ENCODE measurements around the gene ZNF845. TPM values are rescaled to one million over a fixed set of nuclear protein-coding genes. Genes with fewer than 3 reads are reported as not detected.
"Not testable (repeated sequence)": the region's sequence is repeated elsewhere in the genome, so short reads cannot be mapped to it uniquely, and the experiment has no call there.

The ZNF845 gene
- total RNA-seq: 1 to 10 TPM; 4.6 TPM
- long read RNA-seq: 0 reads

DNA sequence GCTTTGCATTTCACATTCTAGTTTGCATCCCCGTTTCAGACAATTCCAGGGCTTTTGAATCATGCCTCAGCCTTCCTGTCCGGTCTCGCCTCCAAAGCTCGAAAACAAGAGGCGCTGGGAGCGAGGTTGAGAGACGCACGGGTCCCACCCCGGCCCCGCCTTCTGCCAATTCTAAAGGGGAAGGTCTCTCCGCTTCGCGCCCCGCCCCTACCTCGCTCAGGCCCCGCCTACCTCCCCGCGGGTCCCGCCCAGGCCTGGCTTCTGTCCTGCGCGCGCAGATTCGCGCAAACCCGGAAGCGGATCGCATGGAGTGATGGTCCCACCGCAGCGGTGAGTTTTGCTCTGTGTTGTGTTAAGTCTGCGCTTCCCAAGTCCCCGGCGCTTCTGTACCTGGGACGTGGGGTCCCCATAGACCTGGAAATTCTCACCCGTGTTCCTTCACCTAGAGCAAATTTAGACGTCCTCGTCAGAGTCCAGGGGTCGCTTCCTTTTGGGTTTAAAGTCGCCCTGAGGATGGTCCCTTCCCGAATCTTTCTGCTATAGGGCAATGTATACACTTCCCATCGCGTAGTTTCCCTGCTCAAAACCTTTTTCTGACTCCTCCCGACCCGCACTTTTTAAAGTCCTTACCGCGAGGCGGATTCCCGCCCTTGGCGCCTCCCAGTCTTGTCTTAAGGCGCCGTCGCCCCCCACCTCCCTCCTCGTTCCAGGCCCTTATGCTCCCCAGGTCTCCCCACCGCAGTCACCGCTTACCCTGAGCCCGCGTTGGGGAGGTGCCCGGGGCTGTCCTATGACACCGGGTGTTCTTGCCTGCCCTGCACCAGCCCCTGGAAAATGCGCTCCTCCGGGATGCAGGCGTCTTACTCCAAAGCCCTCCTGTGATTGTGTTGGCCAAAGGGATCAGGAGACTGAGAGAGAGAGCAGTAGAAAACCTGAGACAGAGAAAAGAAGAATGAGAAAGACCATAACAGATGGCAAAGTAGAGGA is at the start of gene ZNF845:
Gene ZNF845 (plus strand): TSS at position 287 of the 987 bp plus-strand sequence. CDS start 7,559 bp downstream, outside the sequence.
- intact Hi-C loops (cut with DNase I): loop anchor here in 1 of 2 donors (2.0 to 10.0 kb wide), 2 partner anchors 79 to 139 kb away; partner anchors contain the start of genes ZNF665 and ZNF677
- ATAC-seq (peak; percentile 100), DNase-seq (peak; percentile 96)

DNA sequence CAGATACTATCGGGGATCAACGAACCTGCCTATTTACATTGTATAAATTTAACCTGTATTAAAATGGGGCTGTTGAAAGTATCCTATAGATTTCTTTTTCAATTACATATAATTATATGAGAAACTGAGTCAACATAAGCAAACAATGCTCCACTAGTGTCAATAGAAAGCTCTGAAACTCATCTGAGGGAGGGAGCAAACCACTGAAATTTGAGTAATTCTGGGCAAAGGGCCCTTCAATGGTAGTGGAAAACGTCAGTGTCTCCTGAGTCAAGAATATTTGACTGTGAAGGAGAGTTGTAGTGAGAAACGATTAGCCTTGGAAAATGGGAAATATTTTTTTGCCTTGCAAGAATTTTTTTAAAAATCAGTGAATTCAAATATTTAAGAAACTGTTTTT is 48.5 kb upstream of the ZNF845 start:
- ATAC-seq (no peak), DNase-seq (no peak)
- intact Hi-C loops (cut with DNase I): no loop called here

DNA sequence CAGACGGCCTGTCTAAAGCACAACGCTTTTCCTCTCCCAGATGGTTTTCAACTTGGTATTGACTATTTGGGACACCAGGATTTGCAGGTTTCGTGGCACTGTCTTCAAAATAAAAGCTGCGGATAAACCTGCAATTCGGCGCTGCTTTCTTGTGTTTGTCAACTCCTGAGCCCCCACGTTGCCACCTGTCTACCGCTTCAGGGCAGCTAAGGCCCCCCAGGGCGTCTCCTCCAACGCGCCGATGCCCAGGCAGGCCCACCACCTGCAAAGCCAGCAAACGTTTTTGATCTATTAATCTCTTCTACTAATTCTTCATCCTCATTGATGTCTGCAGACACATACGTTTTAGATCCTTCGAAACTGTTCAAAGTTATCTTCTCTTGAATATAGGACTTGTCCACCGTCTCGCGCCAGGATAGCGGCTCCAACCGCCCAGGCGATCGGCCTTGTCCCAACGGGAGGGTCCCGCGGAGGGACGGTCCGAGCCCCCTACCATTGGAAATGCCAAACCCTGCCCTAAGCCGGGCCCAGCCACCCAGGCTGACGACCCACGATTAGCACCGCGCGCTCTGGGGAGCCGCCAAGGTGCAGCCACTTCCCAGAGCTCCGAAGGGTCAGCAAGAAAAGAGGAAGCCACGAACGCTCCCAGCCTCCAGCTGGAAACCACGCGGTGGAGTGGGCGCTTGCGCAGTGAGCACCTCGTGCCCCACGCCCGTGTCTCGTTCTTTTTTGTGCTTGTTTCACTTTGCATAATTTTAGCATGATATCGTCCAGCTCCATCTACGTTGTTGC is 42.6 kb upstream of the ZNF845 start:
- DNase-seq (no peak), ATAC-seq (no peak)
- intact Hi-C loops (cut with DNase I): no loop called here

DNA sequence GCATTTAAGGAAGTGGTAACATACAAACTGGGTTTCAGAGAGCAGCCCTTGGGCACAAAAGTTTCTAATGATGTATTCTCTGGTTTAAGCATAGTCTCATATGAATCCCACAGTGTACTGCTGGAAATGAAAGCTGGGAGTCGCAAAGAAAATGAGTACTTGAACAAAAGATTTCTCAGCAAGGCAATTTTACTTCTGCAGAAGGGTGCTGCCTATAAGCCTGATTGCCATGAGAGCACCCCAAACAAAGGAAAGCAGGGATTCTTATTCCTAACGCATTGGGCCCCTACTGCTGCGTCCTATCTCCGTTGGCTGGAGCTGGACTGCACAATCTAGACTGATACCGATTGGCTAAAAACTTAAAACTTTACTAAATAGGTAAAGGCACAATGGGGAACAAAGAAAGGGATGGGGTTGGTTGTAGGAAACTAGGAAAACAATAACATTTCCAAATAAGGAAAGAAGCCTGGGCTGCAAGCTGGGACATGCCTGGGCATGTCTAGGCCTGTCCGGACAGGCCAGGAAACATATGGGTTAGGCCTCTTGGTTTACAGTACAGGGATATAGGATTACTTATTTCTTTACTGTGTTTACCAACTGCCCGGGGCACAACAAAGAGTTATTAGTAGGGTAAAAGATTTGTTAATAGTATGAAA is 38.6 kb upstream of the ZNF845 start:
- DNase-seq (no peak), ATAC-seq (no peak)
- intact Hi-C loops (cut with DNase I): no loop called here

DNA sequence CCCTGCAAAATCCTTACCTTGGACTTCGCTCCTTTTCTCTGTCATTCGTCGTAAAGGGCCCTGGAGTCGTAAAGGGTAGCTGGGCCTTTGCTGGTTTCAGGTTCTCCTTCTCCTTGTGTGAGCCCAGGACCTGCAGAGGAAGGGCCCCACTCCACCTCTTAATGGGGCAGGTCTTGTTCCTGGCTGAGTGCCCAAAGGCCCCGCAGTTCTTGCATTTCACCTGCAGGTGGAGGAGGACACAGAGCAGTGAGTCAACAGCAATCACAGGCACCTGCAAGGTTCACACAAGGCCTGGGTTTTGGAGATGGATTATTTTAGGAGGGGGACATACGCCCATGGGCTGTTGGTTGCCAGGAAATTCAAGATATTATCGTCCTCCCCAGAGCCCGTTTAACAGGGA is 32.2 kb upstream of the ZNF845 start:
- ATAC-seq; DNase-seq; intact Hi-C loops (cut with DNase I): not testable (repeated sequence)

DNA sequence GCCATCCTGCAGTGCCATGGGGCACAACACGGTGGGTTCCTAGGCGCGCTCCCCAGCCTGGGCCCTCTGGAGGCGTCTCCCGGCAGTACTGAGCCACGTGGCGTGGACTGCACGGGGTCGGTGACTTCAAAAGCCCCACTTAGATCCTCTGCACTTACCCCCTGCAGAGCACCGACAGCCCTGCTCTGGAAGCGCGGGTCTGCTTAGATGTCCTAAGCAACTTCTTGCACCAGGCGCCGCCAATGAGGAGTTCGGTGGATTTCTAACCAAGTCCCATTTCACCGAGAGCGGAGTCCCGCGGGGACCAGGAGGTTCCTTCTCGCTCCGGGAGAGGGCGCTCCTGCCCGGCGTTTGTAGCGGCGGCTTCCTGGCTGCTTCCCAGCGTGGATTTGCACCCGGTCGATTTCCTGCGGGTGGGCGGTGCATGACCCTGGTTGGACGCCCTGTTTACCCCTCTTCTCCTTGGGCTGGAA is 25.2 kb upstream of the ZNF845 start:
- ATAC-seq (peak in 1 of 2 donors; percentile 43), DNase-seq (peak; percentile 32)
- intact Hi-C loops (cut with DNase I): no loop called here

DNA sequence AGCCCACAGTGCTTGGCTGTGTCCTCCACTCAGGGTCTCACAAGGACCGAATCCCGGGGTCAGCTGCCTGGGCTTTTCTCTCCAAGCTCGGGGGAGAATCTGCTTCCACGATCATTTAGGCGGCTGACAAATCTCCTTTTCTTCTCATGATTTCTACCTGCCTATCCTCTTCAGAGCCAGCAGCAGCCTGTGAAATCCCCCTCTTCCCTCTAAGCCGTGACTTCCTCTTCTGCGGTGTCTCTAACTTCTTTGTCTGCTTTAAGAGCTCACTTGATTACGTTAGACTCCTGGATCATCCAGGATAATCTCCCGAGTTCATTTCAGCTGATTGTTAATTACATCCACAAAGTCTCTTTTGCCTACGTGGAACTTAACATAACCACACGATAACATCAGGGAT is 22.5 kb upstream of the ZNF845 start:
- intact Hi-C loops (cut with DNase I): no loop called here
- ATAC-seq: no peak
- DNase-seq: no peak

DNA sequence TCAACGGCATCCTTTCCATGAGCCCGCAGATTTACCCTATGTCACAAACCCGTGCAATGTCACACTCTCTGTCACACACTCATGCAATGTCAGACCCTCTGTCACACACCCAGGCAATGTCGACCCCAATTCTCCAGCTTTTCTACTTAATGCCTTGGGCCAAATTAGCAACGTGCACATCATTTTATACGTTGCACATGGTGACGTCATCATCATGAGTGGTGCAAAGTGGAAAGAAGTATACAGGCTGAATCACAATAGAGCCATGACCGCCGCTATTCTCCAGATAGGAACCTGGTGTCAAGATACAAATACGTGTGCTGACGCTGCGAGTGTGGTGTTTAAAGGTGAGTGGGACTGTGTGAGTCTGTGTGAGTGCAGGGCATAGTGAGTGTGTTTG is 21.7 kb upstream of the ZNF845 start:
- no peak for ATAC-seq
- no peak for DNase-seq
- intact Hi-C loops (cut with DNase I): no loop called here

DNA sequence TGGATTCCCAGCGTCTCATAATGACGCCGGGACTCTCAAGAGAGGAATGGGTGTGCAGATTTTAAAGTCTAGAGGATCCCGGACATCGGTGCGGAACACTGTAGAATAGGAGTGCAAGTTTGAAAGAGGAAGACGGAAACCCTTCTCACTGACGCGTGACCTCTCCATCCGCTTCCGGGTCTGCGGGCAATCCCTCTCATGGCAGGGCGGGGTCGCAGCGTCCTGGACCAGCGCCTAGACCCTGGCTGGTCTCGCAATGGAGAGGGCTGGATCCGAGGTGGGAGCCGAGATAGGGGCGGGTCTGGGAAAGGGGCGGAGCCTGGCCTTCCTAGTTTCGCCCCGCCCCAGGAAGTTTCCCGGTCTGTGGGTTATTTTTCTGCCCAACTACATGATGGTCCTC is 4.6 kb upstream of the ZNF845 start:
- DNase-seq (peak; percentile 75), ATAC-seq (peak; percentile 36 to 46)
- intact Hi-C loops (cut with DNase I): no loop called here

DNA sequence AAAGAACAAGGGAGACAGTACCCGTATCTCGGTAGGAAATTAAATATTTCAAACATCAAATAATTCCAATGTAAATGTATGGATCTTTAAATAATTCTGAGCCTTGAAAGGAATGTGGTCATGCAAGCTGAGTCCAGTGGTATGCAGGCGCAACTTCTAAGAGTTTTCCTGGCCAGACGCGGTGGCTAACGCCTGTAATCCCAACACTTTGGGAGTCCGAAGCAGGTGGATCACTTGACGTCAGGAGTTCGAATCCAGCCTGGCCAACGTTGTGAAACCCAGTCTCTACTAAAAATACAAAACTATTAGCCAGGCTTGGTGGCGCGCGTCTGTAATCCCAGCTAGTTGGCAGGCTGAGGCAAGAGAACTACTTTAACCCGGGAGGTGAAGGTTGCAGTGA is 1.1 kb upstream of the ZNF845 start:
- intact Hi-C loops (cut with DNase I): loop anchor here in 1 of 2 donors (2.0 to 10.0 kb wide), 2 partner anchors 78 to 138 kb away; partner anchors contain the start of genes ZNF665 and ZNF677
- no peak for DNase-seq

DNA sequence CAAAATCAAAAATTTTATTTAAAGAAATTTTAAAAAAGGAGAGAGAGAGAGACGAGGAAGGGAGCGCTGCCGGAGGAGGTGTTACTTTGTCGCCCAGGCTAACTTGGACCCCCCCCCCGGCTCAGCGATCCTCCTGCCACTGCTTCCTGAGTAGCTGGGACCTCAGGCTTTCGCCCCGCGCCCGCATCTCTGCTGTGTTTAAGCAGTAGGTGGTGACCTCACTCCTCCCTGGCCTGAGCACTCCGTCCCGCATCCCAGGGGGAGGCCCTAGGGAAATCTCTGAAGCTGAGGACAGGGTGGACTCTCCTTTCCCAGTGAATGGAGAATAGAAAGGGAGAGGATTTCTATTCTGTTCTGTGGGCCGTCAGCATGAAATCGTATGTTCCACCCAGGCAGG is 485 bp upstream of the ZNF845 start:
- ATAC-seq (peak; percentile 29 to 61), DNase-seq (peak; percentile 50)
- intact Hi-C loops (cut with DNase I): loop anchor here in 1 of 2 donors (2.0 to 10.0 kb wide), 2 partner anchors 78 to 138 kb away; partner anchors contain the start of genes ZNF665 and ZNF677

More for the DNA sequence above, 1.1 kb upstream of the ZNF845 start:
- no peak for ATAC-seq

DNA sequence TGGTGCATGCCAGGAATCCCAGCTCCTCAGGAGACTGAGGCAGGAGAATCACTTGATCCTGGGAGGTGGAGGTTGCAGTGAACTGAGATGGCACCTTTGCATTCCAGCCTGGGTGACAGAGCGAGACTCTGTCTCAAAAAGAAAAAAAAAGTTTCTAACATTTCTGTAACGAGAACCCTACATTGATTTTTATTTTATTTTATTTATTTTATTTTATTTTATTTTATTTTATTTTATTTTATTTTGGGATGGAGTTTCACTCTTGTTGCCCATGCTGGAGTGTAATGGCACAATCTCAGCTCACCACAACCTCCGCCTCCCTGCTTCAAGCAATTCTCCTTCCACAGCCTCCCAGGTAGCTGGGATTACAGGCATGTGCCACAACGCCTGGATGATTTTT is 10.9 kb downstream of the ZNF845 start:
- ATAC-seq; intact Hi-C loops (cut with DNase I); DNase-seq: not testable (repeated sequence)

DNA sequence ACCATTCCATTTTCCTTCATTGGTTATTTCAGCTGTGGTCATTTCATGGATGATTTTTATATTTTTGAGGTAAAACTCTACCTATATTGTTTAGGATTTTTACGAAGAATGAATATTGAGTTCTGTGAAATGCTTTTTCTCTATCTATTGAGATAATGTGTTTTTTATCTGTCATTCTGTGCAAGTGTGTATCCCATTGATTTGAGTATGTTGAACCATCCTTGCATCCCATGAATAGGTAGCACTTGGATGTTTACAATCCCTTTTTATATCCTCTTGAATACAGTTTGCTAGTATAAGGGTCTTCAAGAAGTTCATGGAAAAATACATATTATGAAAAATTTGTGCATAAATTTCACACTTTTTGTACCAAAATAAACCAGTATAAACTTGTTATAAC is 22.2 kb downstream of the ZNF845 start:
- no peak for ATAC-seq
- no peak for DNase-seq
- intact Hi-C loops (cut with DNase I): no loop called here

DNA sequence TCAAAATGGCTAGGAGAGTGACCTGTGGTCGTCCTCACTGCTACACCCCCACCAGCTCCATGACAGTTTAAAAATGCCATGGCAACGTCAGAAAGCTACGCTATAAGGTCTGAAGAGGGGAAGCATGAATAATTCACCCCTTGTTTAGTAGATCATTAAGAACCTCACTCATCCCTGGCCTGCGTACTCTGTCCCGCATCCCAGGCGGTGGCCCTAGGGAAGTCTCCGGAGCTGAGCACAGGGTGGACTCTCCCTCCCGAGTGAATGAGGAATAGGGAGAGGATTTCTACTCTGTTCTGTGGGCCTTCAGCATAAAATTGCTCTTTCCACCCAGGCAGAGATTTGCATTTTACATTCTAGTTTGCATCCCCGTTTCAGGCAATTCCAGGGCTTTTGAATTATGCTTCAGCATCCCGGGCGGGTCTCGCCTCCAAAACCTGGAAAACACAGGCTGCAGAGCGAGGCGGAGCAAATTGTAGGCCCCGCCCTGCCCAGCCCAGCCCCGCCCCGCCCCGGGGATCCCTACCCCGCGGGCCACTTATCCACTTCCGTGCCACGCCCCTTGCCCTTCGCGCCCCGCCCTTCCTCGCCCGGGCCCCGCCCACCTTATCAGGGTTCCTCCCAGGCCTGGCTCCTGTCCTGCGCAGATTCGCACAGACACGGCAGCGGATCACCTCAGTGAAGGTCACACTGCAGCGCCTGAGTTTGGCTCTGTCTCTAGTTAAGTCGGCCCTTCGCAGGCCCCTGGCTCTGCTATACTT is 24.5 kb downstream of the ZNF845 start:
- DNase-seq (no peak), ATAC-seq (peak in 1 of 2 donors; percentile 48)
- intact Hi-C loops (cut with DNase I): no loop called here

DNA sequence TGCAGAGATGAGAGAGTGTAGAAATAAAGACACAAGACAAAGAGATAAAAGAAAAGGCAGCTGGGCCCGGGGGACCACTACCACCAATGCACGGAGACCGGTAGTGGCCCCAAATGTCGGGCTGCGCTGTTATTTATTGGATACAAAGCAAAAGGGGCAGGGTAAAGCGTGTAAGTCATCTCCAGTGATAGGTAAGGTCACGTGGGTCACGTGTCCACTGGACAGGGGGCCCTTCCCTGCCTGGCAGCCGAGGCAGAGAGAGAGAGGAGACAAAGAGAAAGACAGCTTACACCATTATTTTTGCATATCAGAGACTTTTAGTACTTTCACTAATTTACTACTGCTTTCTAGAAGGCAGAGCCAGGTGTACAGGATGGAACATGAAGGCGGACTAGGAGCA is 26.5 kb downstream of the ZNF845 start:
- not testable (repeated sequence) for DNase-seq, ATAC-seq
- intact Hi-C loops (cut with DNase I): loop anchor here in 1 of 2 donors (10.0 kb wide), 1 partner anchor 165 kb away; the partner anchor contains the start of gene ZNF665

DNA sequence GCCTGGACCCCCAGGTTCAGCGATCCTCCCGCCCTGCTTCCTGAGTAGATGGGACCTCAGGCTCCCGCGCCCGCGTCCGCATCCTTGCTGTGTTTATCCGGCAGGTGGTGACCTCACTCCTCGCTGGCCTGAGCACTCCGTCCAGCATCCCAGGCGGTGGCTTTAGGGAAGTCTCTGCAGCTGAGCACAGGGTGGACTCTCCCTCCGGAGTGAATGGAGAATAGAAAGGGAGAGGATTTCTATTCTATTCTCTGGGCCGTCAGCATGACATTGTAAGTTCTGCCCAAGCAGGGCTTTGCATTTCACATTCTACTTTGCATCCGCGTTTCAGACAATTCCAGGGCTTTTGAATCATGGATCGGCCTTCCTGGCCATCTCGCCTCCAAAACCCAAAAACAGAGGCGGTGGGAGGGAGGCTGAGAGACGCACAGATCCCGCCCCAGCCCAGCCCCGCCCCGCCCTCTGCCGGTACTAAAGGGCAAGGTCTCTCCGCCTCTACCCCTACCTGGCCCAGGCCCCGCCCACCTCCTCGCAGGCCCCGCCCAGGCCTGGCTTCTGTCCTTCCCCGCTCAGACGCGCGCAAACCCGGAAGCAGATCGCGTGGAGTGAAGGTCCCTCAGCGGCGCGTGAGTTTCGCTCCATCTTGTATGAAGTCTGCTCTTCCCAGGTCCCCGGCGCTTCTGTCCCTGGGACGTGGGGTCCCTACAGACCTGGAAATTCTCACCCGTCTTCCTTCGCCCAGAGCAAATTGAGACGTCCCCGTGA is 31.8 kb downstream of the ZNF845 start, which contains the start of gene ZNF525:
Gene ZNF525 (plus strand): TSS at position 572 of the 765 bp plus-strand sequence. CDS start 6,577 bp downstream, outside the sequence.
- intact Hi-C loops (cut with DNase I): loop anchor here in 1 of 2 donors (10.0 kb wide), 1 partner anchor 171 kb away; the partner anchor contains the start of gene ZNF665
- ATAC-seq: peak; percentile 100

More for the DNA sequence above, 31.8 kb downstream of the ZNF845 start, which contains the start of gene ZNF525:
- DNase-seq: peak; percentile 90

Data from left cardiac atrium (tissue), 4 donors.